ENCODE measurements around the gene NCK2.

Gene NCK2

DNA sequence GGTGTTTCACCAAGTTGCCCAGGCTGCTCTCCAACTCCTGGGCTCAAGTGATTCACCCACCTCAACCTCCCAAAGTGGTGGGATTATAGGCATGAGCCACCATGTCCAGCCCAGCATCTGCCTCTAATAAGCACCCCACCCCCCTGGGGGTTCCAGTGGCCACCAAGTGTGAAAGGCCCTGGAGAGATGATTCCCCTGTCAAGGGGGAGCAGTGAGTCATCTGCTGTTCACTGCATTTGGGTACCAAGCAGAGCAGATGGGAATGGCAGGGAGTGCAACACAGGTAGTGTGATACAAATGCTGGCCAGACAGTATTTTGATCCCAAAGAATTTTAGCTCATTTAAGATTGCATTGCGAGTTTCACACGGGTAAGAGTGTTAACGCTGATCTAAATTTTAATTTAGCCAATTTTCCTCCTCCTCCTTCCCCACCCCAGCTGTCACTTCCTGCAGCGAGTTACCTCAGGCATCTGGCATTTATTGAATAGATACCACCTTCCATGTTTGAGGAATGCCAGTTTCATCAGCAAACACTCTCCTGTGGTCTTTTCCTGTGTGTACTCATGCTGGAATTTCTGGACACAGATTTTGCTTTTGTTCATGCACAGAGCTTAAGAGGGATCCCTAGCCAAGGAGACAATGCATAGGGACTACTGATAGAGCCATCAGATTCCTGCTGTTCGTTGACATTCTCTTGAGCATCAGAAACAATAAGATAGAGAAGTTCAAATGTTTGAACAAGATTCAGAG is 32.4 kb upstream of the NCK2 start:
- ChIA-PET POLR2A (no interaction called here), CTCF (interaction anchor here (0.7 to 1.3 kb wide), 2 partner anchors 10 to 15 kb away, joined by 3 to 5 read pairs; no protein-coding TSS in a partner anchor)
- TF ChIP-seq, protein P1, sequence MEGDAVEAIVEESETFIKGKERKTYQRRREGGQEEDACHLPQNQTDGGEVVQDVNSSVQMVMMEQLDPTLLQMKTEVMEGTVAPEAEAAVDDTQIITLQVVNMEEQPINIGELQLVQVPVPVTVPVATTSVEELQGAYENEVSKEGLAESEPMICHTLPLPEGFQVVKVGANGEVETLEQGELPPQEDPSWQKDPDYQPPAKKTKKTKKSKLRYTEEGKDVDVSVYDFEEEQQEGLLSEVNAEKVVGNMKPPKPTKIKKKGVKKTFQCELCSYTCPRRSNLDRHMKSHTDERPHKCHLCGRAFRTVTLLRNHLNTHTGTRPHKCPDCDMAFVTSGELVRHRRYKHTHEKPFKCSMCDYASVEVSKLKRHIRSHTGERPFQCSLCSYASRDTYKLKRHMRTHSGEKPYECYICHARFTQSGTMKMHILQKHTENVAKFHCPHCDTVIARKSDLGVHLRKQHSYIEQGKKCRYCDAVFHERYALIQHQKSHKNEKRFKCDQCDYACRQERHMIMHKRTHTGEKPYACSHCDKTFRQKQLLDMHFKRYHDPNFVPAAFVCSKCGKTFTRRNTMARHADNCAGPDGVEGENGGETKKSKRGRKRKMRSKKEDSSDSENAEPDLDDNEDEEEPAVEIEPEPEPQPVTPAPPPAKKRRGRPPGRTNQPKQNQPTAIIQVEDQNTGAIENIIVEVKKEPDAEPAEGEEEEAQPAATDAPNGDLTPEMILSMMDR (IDR thresholded peaks at IDR 0.05; ENCODE audit: control extremely low read depth, extremely low read depth, low read depth, missing control alignments): no peak
- no peak for DNase-seq (ENCODE audit: extremely low spot score)

DNA sequence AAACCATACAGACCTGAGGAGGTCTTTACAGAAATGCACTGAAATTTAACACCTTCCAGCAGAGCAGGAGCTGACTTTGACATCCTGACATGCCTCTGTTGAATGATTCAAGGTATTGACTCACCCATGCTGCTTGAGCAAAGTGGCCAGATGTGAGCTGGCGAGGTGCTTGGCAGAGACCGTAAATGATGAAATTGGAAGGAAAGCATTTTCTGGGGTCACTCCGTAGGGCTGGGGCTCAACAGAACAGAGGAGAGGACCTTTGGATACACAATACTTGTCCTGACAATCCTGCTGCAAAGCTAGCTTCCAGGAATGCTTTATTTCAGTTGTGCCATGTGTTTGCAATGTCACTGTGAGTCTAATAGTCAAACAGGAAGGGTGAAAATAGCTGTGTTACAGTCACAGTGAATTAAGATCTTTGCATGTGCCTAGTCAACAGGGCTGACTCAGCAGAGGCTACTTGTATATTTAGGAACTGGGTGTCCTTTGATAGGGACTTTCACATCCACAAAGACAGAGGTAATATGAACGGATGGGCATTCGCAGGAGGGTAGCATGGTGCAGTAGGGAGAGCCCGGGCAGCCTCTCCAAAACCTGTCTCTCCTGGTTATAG is 31.6 kb upstream of the NCK2 start:
- no peak for DNase-seq (ENCODE audit: extremely low spot score)
- ChIA-PET POLR2A (no interaction called here), CTCF (interaction anchor here (0.7 to 1.3 kb wide), 2 partner anchors 10 to 14 kb away, joined by 3 to 5 read pairs; no protein-coding TSS in a partner anchor)
- TF ChIP-seq, protein P1 (IDR thresholded peaks at IDR 0.05; ENCODE audit: control extremely low read depth, extremely low read depth, low read depth, missing control alignments): no peak

DNA sequence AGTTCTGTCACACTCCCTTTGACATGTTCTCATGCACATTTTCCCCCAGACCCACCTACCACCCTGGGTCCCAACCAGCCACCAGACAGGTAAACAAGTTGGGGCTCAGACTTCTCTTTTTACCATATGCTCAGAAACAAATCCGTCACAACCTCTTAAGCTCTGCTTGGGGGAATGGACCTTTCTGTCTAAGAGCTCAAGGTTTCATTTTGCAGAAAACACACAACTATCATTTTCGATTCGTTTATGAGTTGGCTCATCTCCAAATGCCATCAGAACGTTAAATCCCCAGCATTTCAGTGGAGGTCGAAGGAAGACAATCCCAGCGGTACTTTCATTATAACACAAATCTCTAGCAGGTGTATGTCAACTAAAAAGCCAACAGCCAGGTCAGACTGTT is 30.6 kb upstream of the NCK2 start:
- no peak for DNase-seq (ENCODE audit: extremely low spot score)
- ChIA-PET POLR2A (no interaction called here), CTCF (no interaction called here)
- TF ChIP-seq, protein P1 (IDR thresholded peaks at IDR 0.05; ENCODE audit: control extremely low read depth, extremely low read depth, low read depth, missing control alignments): no peak

DNA sequence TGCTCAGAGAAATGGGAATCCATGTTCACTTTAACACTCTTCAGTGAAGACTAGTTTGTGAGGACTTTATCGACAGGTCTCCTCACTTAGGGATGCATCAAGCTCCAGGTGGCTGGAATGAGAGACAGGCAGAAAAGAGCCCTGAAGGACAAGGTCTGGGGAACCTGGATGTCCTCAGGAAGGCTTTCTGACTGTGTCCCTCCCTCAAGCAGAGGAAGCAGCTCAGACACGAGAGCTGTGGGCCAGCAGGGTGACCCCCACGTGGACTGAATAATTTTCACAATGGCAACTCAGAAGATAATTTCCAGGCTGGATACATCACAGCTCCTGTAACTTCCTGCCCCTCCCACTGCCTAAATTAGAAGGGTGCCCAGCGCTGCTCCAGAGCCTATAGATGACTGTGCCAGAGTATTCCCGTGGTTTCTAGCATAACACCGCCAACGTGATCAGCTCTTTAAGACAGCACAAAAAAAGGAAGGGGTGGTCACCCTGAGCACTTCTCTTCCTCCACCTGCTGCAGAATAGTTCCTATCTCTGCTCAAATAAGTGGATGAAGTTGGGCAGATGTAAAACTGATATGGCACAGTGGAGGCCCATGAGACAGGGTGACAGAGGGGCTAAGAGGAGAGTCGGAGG is 25.7 kb upstream of the NCK2 start:
- no peak for DNase-seq (ENCODE audit: extremely low spot score)
- ChIA-PET CTCF (interaction anchor here (0.8 to 1.8 kb wide), 3 partner anchors 13 to 350 kb away, joined by 3 to 4 read pairs (median 3); no protein-coding TSS in a partner anchor), POLR2A (no interaction called here)

DNA sequence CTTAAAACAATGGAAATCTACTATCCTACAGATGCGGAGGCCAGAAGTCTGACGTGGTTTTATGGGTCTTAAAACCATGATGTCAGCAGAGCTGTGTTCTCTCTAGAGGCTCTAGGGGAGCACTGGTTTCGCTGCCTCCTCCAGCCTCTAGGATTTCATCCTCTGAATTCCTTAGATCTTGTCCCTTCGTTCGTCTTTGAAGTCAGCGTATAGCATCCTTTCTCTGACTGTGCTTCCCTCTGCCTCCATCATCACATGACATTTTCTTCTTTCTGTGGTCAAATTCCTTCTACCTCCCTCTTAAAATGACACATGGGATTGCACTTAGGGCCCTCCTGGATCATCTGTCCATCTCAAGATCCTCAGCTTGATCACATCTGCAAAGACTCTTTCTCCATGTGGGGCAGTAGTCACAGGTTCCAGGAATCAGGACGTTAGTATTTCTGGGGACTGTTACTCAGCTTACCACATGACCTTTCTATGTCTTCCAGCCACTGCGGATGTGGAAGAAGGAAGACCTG is 22.7 kb upstream of the NCK2 start:
- DNase-seq (ENCODE audit: extremely low spot score): no peak
- ChIA-PET CTCF (interaction anchor here (0.9 kb wide), 1 partner anchor 34 kb away, joined by 3 read pairs; no protein-coding TSS in a partner anchor), POLR2A (no interaction called here)
- TF ChIP-seq, protein P1 (IDR thresholded peaks at IDR 0.05; ENCODE audit: control extremely low read depth, extremely low read depth, low read depth, missing control alignments): no peak

More for the DNA sequence above, 25.7 kb upstream of the NCK2 start:
- TF ChIP-seq, protein P1 (IDR thresholded peaks at IDR 0.05; ENCODE audit: control extremely low read depth, extremely low read depth, low read depth, missing control alignments): no peak

DNA sequence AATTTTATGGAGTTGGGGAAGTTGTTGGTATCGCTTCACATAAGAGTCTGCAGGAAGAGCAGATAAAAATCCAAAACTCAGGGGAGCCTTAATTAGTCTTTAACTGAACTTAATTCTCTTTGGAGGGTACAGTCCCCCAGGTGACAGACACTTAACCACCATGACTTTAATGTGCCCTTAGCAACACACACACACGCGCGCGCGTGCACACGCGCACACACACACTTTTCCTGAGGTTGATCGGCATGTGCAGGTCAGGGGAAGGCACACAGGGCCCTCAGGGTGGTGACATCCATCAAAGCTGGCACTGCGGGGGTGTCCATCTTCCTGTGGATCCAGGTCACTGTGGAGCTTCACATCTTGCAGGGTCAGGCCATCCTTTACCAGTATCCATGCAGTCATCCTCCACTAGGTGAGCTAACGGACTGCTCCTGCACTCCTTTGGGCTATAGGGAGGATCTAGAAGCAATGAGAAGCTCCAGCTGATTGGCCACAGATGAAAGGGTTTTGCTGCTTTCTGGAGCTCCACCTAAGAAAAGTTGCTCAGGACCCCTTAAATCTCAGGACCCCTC is 21.9 kb upstream of the NCK2 start:
- ChIA-PET POLR2A (no interaction called here), CTCF (interaction anchor here (0.9 to 1.6 kb wide), 2 partner anchors 21 to 33 kb away, joined by 3 to 4 read pairs; no protein-coding TSS in a partner anchor)
- no peak for DNase-seq (ENCODE audit: extremely low spot score)
- TF ChIP-seq, protein P1 (IDR thresholded peaks at IDR 0.05; ENCODE audit: control extremely low read depth, extremely low read depth, low read depth, missing control alignments): no peak

All from GM10248 (cell line).